ENCODE results near the gene CDIP1.

GRCh38 chr16:4481963-4482362 is 56.6 kb downstream of the CDIP1 start:
- no peak for TF ChIP-seq ZBTB26 (CRISPR knock-in tag; IDR thresholded peaks at IDR 0.05)
- TF ChIP-seq SAFB2 (IDR thresholded peaks at IDR 0.05; ENCODE audit: borderline replicate concordance, low read depth, low read length, severe bottlenecking) = no peak
- TF ChIP-seq PREB (CRISPR knock-in tag; IDR thresholded peaks at IDR 0.05) = no peak
- TF ChIP-seq POLR2AphosphoS2 (IDR thresholded peaks at IDR 0.05; ENCODE audit: low read length) = no peak
- no peak for TF ChIP-seq DIDO1 (tag; IDR thresholded peaks at IDR 0.05; ENCODE audit: low read depth)
- TF ChIP-seq CTCF (IDR thresholded peaks at IDR 0.05 in 2 of 3, conservative IDR thresholded peaks at IDR 0.05 in 1 of 3; ENCODE audit: insufficient read depth in 2 of 3, low read depth in 1 of 3, low read length in 3 of 3) = no peak
- TF ChIP-seq RERE (CRISPR knock-in tag; IDR thresholded peaks at IDR 0.05; ENCODE audit: borderline replicate concordance) = no peak
- no peak for TF ChIP-seq ZNF586 (CRISPR knock-in tag; conservative IDR thresholded peaks at IDR 0.05)
- no peak for TF ChIP-seq ELF4 (CRISPR knock-in tag; IDR thresholded peaks at IDR 0.05)
- TF ChIP-seq ATF6 (CRISPR knock-in tag; IDR thresholded peaks at IDR 0.05) = no peak
- no peak for TF ChIP-seq ARID3A (IDR thresholded peaks at IDR 0.05; ENCODE audit: borderline replicate concordance, low read depth, low read length)
- TF ChIP-seq MAZ (CRISPR knock-in tag; conservative IDR thresholded peaks at IDR 0.05 in 1 of 2, IDR thresholded peaks at IDR 0.05 in 1 of 2) = no peak
- TF ChIP-seq CEBPB (tag; IDR thresholded peaks at IDR 0.05) = no peak
- TF ChIP-seq JUND (IDR thresholded peaks at IDR 0.05; ENCODE audit: borderline replicate concordance, low read depth, low read length) = no peak
- no peak for TF ChIP-seq JUND (tag; IDR thresholded peaks at IDR 0.05; ENCODE audit: borderline replicate concordance, low read depth, low read length)
